ENCODE results near the gene GSTM3. TPM values are rescaled to one million over a fixed set of nuclear protein-coding genes. Genes with fewer than 3 reads are reported as not detected.

Gene GSTM3
- total and polyA plus RNA-seq, 9 of the 15 experiments (the other 6 are each of a cell fraction or from before 2014, with no cell fraction given) = 3.9 to 24.5 (median 9.4) TPM

DNA sequence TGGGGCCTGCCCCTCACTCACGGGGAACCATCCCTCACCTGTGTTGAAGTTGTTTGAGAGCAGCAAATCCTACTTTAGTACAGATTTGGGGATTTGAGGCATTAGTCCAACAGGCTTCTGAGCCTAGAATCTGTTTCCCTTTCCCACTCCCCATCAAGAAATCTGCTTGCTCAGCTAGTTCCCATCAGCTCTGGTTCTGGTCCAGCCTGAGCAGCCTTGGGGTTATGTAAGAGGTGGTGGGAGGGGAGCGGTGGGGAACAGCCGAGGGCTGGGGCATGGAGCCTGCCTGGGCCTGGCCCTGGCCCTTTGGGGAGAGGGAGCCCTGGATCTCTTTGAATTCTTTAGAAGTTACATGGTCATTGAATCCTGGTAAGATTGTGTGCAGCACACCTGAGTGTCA lies 24.7 kb downstream of the GSTM3 start (continued):
- TF ChIP-seq, protein P1, sequence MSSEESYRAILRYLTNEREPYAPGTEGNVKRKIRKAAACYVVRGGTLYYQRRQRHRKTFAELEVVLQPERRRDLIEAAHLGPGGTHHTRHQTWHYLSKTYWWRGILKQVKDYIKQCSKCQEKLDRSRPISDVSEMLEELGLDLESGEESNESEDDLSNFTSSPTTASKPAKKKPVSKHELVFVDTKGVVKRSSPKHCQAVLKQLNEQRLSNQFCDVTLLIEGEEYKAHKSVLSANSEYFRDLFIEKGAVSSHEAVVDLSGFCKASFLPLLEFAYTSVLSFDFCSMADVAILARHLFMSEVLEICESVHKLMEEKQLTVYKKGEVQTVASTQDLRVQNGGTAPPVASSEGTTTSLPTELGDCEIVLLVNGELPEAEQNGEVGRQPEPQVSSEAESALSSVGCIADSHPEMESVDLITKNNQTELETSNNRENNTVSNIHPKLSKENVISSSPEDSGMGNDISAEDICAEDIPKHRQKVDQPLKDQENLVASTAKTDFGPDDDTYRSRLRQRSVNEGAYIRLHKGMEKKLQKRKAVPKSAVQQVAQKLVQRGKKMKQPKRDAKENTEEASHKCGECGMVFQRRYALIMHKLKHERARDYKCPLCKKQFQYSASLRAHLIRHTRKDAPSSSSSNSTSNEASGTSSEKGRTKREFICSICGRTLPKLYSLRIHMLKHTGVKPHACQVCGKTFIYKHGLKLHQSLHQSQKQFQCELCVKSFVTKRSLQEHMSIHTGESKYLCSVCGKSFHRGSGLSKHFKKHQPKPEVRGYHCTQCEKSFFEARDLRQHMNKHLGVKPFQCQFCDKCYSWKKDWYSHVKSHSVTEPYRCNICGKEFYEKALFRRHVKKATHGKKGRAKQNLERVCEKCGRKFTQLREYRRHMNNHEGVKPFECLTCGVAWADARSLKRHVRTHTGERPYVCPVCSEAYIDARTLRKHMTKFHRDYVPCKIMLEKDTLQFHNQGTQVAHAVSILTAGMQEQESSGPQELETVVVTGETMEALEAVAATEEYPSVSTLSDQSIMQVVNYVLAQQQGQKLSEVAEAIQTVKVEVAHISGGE (CRISPR knock-in tag; IDR thresholded peaks at IDR 0.05) = no peak
- peak; percentile 56; the same call in 1 of the 2 replicates for TF ChIP-seq C11orf30 (IDR thresholded peaks at IDR 0.05; ENCODE audit: low read depth)
- peak; percentile 16; the same call in 1 of the 2 replicates for TF ChIP-seq MAFK (IDR thresholded peaks at IDR 0.05; ENCODE audit: low read length)

DNA sequence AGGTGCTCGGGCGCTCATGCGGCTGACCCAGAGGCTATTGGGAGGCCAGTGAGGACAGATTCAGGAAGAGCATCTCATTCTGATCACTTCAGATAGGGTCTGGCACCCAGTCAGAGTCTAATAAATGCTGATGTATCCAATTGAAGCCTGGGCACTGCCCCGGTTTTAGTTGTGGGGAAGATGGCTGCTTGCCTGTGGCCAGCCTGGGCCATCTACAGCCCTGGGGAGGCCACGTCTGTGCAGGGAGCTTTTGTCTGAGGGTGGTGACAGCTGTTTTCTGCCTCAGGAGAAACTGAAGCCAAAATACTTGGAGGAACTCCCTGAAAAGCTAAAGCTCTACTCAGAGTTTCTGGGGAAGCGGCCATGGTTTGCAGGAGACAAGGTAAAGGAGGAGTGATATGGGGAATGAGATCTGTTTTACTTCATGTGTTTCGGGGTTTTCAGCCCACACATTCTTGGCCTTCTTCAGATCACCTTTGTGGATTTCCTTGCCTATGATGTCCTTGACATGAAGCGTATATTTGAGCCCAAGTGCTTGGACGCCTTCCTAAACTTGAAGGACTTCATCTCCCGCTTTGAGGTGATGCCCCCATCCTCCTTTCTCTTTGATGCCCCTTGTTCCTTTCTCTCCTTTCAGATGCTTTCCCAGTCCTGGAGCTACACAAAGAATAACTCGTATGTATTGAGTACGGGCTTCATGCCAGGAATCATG lies 26.0 kb downstream of the GSTM3 start:
- H2AFZ ChIP-seq (ENCODE audit: low read depth, low read length) = no peak overlapping the region
- H3K27me3 ChIP-seq (ENCODE audit: control insufficient read depth in 2 of 2, insufficient read depth in 2 of 2, low read length in 2 of 2) = peaks cover 0 to 6% of the 10 kb centered on the region in 2 experiments; a peak in 2 of 5 replicates
- no peak overlapping the region for H3K9ac ChIP-seq (ENCODE audit: insufficient read depth in 1 of 2, low read depth in 2 of 2, low read length in 2 of 2)
- no TSS peak for BruUV-seq (replicated peaks)
- DNase-seq (ENCODE audit: extremely low read depth in 1 of 4, low spot score in 3 of 4) (peak in 3 of 4 experiments; percentile 1 to 4 (median 3)), ATAC-seq (no peak), FAIRE-seq (no peak)
- WGBS (ENCODE audit: insufficient coverage, low coverage, missing lambda C conversion rate) = 32% methylated on average over 12 of the region's 12 CpGs
- no peaks in the 10 kb centered on the region for H3K9me1 ChIP-seq (ENCODE audit: control insufficient read depth, insufficient read depth, low read length)
- no peak overlapping the region for H3K27ac ChIP-seq (ENCODE audit: extremely low read depth, low read depth, low read length)
- H3K4me1 ChIP-seq (replicated peaks in 1 of 2; ENCODE audit: control insufficient read depth in 2 of 2, insufficient read depth in 2 of 2, low read length in 2 of 2) = peaks cover 14 to 15% of the 10 kb centered on the region in 2 experiments; a peak in 4 of 5 replicates
- no peak overlapping the region for H3K4me3 ChIP-seq
- ChIA-PET POLR2A (interaction anchor here (0.6 kb wide), 1 partner anchor 314 kb away, joined by 3 read pairs; no protein-coding TSS in a partner anchor), CTCF (ENCODE audit: low intra/inter-chr PET ratio) (no interaction called here)
- H3K4me2 ChIP-seq (ENCODE audit: insufficient read depth, low read length) = no peak overlapping the region
- no peaks in the 10 kb centered on the region for H3K9me3 ChIP-seq (replicated peaks; ENCODE audit: control insufficient read depth, insufficient read depth, low read depth, low read length)
- no peaks in the 10 kb centered on the region for H3K79me2 ChIP-seq (ENCODE audit: control insufficient read depth, insufficient read depth, low read length)
- in situ Hi-C loops (cut with MboI) = loop anchor here (5.0 kb wide), 1 partner anchor 38 kb away; no protein-coding TSS in a partner anchor
- no peaks in the 10 kb centered on the region for H3K36me3 ChIP-seq (ENCODE audit: control insufficient read depth, insufficient read depth, low read length)
- TF ChIP-seq ZNF133 (CRISPR knock-in tag; IDR thresholded peaks at IDR 0.05) = no peak
- no peak for TF ChIP-seq TAF15 (IDR thresholded peaks at IDR 0.05; ENCODE audit: low read depth, low read length)
- TF ChIP-seq TBP (optimal IDR thresholded peaks at IDR 0.05; ENCODE audit: low read depth, low read length) = no peak
- no peak for TF ChIP-seq DMBX1 (CRISPR knock-in tag; IDR thresholded peaks at IDR 0.05; ENCODE audit: borderline replicate concordance)
- TF ChIP-seq, protein P2, sequence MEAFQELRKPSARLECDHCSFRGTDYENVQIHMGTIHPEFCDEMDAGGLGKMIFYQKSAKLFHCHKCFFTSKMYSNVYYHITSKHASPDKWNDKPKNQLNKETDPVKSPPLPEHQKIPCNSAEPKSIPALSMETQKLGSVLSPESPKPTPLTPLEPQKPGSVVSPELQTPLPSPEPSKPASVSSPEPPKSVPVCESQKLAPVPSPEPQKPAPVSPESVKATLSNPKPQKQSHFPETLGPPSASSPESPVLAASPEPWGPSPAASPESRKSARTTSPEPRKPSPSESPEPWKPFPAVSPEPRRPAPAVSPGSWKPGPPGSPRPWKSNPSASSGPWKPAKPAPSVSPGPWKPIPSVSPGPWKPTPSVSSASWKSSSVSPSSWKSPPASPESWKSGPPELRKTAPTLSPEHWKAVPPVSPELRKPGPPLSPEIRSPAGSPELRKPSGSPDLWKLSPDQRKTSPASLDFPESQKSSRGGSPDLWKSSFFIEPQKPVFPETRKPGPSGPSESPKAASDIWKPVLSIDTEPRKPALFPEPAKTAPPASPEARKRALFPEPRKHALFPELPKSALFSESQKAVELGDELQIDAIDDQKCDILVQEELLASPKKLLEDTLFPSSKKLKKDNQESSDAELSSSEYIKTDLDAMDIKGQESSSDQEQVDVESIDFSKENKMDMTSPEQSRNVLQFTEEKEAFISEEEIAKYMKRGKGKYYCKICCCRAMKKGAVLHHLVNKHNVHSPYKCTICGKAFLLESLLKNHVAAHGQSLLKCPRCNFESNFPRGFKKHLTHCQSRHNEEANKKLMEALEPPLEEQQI (IDR thresholded peaks at IDR 0.05) = no peak
- TF ChIP-seq, protein P3, sequence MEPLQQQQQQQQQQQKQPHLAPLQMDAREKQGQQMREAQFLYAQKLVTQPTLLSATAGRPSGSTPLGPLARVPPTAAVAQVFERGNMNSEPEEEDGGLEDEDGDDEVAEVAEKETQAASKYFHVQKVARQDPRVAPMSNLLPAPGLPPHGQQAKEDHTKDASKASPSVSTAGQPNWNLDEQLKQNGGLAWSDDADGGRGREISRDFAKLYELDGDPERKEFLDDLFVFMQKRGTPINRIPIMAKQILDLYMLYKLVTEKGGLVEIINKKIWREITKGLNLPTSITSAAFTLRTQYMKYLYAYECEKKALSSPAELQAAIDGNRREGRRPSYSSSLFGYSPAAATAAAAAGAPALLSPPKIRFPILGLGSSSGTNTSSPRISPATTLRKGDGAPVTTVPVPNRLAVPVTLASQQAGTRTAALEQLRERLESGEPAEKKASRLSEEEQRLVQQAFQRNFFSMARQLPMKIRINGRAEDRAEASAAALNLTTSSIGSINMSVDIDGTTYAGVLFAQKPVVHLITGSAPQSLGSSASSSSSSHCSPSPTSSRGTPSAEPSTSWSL (CRISPR knock-in tag; IDR thresholded peaks at IDR 0.05; ENCODE audit: borderline replicate concordance) = no peak
- intact Hi-C loops (cut with micrococcal nuclease) = loop anchor here (5.0 kb wide), 1 partner anchor 168 kb away; the partner anchor contains the start of gene GNAI3
- H4K20me1 ChIP-seq (replicated peaks; ENCODE audit: control insufficient read depth, insufficient read depth, low read length) = no peaks in the 10 kb centered on the region
